Liver (tissue), 9 donors: Measurements from ENCODE around the gene CHIC1. TPM values are rescaled to one million over a fixed set of nuclear protein-coding genes. Genes with fewer than 3 reads are reported as not detected.
"Not testable (repeated sequence)": the region's sequence is repeated elsewhere in the genome, so short reads cannot be mapped to it uniquely, and the experiment has no call there.

ENCODE experiments used
- DNase-seq: peaks from one replicate; pipeline ENCODE4 v3.0.0-alpha.2; 2017; ENCODE audit warnings: low spot score
- H3K27ac ChIP-seq, 2 donors: one replicate each; pipeline ENCODE4 v1.7.0; 2013; ENCODE audit warnings: inconsistent platforms in 2 of 2, low read length in 2 of 2, control low read depth in 1 of 2, low read depth in 1 of 2, mild to moderate bottlenecking in 1 of 2
- H3K27me3 ChIP-seq, 4 donors: one replicate each; pipeline versions ENCODE4 v1.6.1 to v1.7.0; 2013; ENCODE audit warnings: low read length in 3 of 4, inconsistent platforms in 1 of 4, mild to moderate bottlenecking in 1 of 4, moderate library complexity in 1 of 4; ENCODE audit not compliant: control insufficient read depth in 4 of 4, insufficient read depth in 4 of 4
- H3K36me3 ChIP-seq, 4 donors: one replicate each; pipeline versions ENCODE4 v1.6.1 to v1.7.0; 2013; ENCODE audit warnings: low read length in 3 of 4, mild to moderate bottlenecking in 3 of 4, low read depth in 1 of 4, moderate library complexity in 1 of 4; ENCODE audit not compliant: control insufficient read depth in 4 of 4, insufficient read depth in 3 of 4
- H3K4me1 ChIP-seq, 4 donors: one replicate each; pipeline versions ENCODE4 v1.6.1 to v1.7.0; 2013; ENCODE audit warnings: low read length in 3 of 4, mild to moderate bottlenecking in 3 of 4, moderate library complexity in 1 of 4; ENCODE audit not compliant: control insufficient read depth in 4 of 4, insufficient read depth in 4 of 4
- H3K4me3 ChIP-seq, 3 donors: one replicate each; pipeline versions ENCODE4 v1.6.1 to v1.7.0; 2013; ENCODE audit warnings: low read length in 3 of 3, control low read depth in 1 of 3, low read depth in 1 of 3, mild to moderate bottlenecking in 1 of 3
- H3K9ac ChIP-seq, 2 donors: one replicate each; pipeline ENCODE4 v1.7.0; 2013; ENCODE audit warnings: low read length in 2 of 2, mild to moderate bottlenecking in 2 of 2, moderate library complexity in 2 of 2, control low read depth in 1 of 2, low read depth in 1 of 2
- H3K9me3 ChIP-seq, 4 donors: one replicate each; pipeline versions ENCODE4 v1.6.1 to v1.7.0; 2013; ENCODE audit warnings: low read length in 3 of 4; ENCODE audit not compliant: control insufficient read depth in 4 of 4
- ATF3 ChIP-seq: IDR thresholded peaks from 2 replicates; pipeline ENCODE4 v1.6.1; 2016; ENCODE audit warnings: antibody characterized with exemption
- EGR1 ChIP-seq, 2 donors: IDR thresholded peaks; 2 replicates each; pipeline ENCODE4 v1.6.1; 2016 to 2018; ENCODE audit warnings: antibody characterized with exemption in 2 of 2, low read depth in 2 of 2
- FOXA1 ChIP-seq: IDR thresholded peaks from 2 replicates; pipeline ENCODE4 v1.6.1; 2016; ENCODE audit warnings: antibody characterized with exemption
- FOXA2 ChIP-seq: IDR thresholded peaks from 2 replicates; pipeline ENCODE4 v1.6.1; 2016; ENCODE audit warnings: antibody characterized with exemption
- GABPA ChIP-seq, 2 donors: IDR thresholded peaks in 1 of 2; conservative IDR thresholded peaks in 1 of 2; 2 replicates each; pipeline ENCODE4 v1.6.1; 2016; ENCODE audit warnings: antibody characterized with exemption in 2 of 2, mild to moderate bottlenecking in 1 of 2, moderate library complexity in 1 of 2
- HNF4A ChIP-seq, 2 donors: conservative IDR thresholded peaks; 2 replicates each; pipeline ENCODE4 v1.6.1; 2016; ENCODE audit warnings: antibody characterized with exemption in 2 of 2, mild to moderate bottlenecking in 2 of 2
- HNF4G ChIP-seq: IDR thresholded peaks from 2 replicates; pipeline ENCODE4 v1.6.1; 2016; ENCODE audit warnings: antibody characterized with exemption
- JUND ChIP-seq, 2 donors: IDR thresholded peaks; 2 replicates each; pipeline ENCODE4 v1.6.1; 2016; ENCODE audit warnings: antibody characterized with exemption in 2 of 2
- NR2F2 ChIP-seq: IDR thresholded peaks from 2 replicates; pipeline ENCODE4 v1.6.1; 2016; ENCODE audit warnings: antibody characterized with exemption
- RAD21 ChIP-seq, 2 donors: IDR thresholded peaks; 2 replicates each; pipeline ENCODE4 v1.6.1; 2016; ENCODE audit warnings: antibody characterized with exemption in 2 of 2, mild to moderate bottlenecking in 2 of 2
- RXRA ChIP-seq, 2 donors: IDR thresholded peaks; 2 replicates each; pipeline ENCODE4 v1.6.1; 2017 to 2018; ENCODE audit warnings: antibody characterized with exemption in 2 of 2, mild to moderate bottlenecking in 1 of 2
- SP1 ChIP-seq: IDR thresholded peaks from 2 replicates; pipeline ENCODE4 v1.6.1; 2018; ENCODE audit warnings: antibody characterized with exemption, mild to moderate bottlenecking
- TAF1 ChIP-seq: conservative IDR thresholded peaks from 2 replicates; pipeline ENCODE4 v1.6.1; 2016; ENCODE audit warnings: antibody characterized with exemption, mild to moderate bottlenecking
- WGBS: extraction: QIAGEN DNeasy Blood & Tissue Kit; methylation state at CpG from one replicate; pipeline ENCODE4 v1.1.7; 2013; 5-methylcytosine and 5-hydroxymethylcytosine counted together
- polyA plus RNA-seq, 2 donors: library from polyadenylated mRNA; stranded (reverse) in 1 of 2; unstranded in 1 of 2; fragments of 200-250 nt in 1 of 2; fragments of >200 nt in 1 of 2; fragmentation: Nextera tagmentation in 1 of 2; extraction: Ambion mirVana in 1 of 2; gene quantifications; one replicate each; pipeline versions ENCODE4 v1.2.1 to v1.2.3, GENCODE V29; 2013 to 2015
- total RNA-seq, 2 donors: library from RNA; depleted of rRNA; stranded (reverse); fragments of >200 nt; gene quantifications; one replicate each; pipeline ENCODE4 v1.2.3, GENCODE V29; 2014
- TF ChIP-seq, protein P1 (sequence below): IDR thresholded peaks from 2 replicates; pipeline ENCODE4 v1.6.1; 2016; ENCODE audit warnings: antibody characterized with exemption
- TF ChIP-seq, protein P2 (sequence below): fragments of 150-350 bp; IDR thresholded peaks from 2 replicates; pipeline ENCODE4 v1.5.1; 2017; ENCODE audit warnings: improper control_type of control experiment, low read depth, low read length; ENCODE audit not compliant: missing input control
- TF ChIP-seq, protein P3 (sequence below): IDR thresholded peaks from 2 replicates; pipeline ENCODE4 v1.6.1; 2016; ENCODE audit warnings: antibody characterized with exemption
- donor health status: healthy.
- donor health status: healthy.
- donor health status: healthy.
- donor health status: healthy.
- donor health status: healthy.

CHIC1 gene
- total and polyA plus RNA-seq, 4 donors, result 1.1 to 3.4 (median 2.0) TPM

DNA sequence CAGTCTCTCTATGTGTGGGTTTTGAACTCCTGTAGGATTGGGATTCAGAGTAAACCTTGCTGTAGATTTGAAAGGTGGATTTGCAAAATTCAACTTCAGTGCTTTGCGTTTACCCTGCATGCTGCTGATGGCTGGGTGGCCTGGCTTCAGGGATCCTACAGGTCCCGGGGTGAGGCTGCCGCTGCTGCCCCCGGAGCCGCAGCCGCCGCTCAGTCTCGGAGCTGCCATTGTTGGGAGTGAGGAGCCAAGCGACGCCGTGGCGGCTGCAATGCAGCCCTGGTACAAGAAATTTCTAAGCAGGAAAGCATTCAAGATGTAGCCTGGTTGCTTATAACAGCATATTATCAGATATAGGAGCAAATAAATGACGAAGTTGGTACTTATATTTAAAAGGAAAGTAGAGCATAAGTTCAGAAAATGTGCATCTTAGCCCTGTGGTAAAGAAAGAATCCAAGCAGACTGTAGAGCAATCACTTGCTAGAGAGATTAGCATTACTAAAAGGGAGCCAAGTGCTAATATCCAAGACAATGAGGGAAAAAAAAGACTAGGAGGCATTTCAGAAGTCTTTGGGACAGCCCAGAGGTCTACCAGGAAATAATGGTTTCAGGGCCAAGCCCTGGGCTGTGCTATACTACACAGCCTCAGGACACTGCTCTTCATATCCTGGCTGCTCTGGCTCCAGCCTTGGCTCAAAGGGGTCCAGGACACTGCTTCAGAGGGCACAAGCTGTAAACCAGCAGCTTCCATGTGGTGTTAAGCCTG is 36.9 kb upstream of the CHIC1 start:
- H3K9me3 ChIP-seq, result peaks cover 0 to 6% (median 4%) of the 10 kb centered on the region in 4 donors
- no peaks in the 10 kb centered on the region for H3K36me3 ChIP-seq
- WGBS, result 34% methylated on average over 13 of the region's 13 CpGs
- no peak overlapping the region for H3K4me3 ChIP-seq
- TF ChIP-seq EGR1 (IDR thresholded peaks at IDR 0.05; ENCODE audit: low read depth in 2 of 2), result no peak
- no peak for TF ChIP-seq ATF3
- TF ChIP-seq SP1, result no peak
- no peak for TF ChIP-seq GABPA (IDR thresholded peaks at IDR 0.05 in 1 of 2, conservative IDR thresholded peaks at IDR 0.05 in 1 of 2)
- no peak for TF ChIP-seq JUND (IDR thresholded peaks at IDR 0.05)
- no peak for TF ChIP-seq NR2F2
- no peak for TF ChIP-seq RXRA (IDR thresholded peaks at IDR 0.05)
- TF ChIP-seq, protein P1, sequence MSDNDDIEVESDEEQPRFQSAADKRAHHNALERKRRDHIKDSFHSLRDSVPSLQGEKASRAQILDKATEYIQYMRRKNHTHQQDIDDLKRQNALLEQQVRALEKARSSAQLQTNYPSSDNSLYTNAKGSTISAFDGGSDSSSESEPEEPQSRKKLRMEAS, result no peak
- TF ChIP-seq HNF4G, result no peak
- TF ChIP-seq, protein P2, sequence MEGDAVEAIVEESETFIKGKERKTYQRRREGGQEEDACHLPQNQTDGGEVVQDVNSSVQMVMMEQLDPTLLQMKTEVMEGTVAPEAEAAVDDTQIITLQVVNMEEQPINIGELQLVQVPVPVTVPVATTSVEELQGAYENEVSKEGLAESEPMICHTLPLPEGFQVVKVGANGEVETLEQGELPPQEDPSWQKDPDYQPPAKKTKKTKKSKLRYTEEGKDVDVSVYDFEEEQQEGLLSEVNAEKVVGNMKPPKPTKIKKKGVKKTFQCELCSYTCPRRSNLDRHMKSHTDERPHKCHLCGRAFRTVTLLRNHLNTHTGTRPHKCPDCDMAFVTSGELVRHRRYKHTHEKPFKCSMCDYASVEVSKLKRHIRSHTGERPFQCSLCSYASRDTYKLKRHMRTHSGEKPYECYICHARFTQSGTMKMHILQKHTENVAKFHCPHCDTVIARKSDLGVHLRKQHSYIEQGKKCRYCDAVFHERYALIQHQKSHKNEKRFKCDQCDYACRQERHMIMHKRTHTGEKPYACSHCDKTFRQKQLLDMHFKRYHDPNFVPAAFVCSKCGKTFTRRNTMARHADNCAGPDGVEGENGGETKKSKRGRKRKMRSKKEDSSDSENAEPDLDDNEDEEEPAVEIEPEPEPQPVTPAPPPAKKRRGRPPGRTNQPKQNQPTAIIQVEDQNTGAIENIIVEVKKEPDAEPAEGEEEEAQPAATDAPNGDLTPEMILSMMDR, result no peak
- H3K27me3 ChIP-seq, result no peaks in the 10 kb centered on the region
- no peaks in the 10 kb centered on the region for H3K4me1 ChIP-seq
- no peak overlapping the region for H3K27ac ChIP-seq
- no peak for DNase-seq
- H3K9ac ChIP-seq, result no peak overlapping the region

GRCh38 chrX:73531655-73532054 is 31.3 kb upstream of the CHIC1 start:
- not testable (repeated sequence) for H3K9me3 ChIP-seq, DNase-seq, H3K9ac ChIP-seq, H3K4me3 ChIP-seq, H3K4me1 ChIP-seq, H3K27me3 ChIP-seq, H3K27ac ChIP-seq, H3K36me3 ChIP-seq
- WGBS, result 86% methylated on average over 4 of the region's 4 CpGs

- H3K27me3 ChIP-seq, result no peaks in the 10 kb centered on the region
- no peak for DNase-seq
- no peaks in the 10 kb centered on the region for H3K9me3 ChIP-seq
- H3K4me3 ChIP-seq, result no peak overlapping the region
- no peak for TF ChIP-seq ATF3
- no peak for TF ChIP-seq JUND (IDR thresholded peaks at IDR 0.05)
- TF ChIP-seq TAF1, result no peak
- TF ChIP-seq EGR1 (IDR thresholded peaks at IDR 0.05; ENCODE audit: low read depth in 2 of 2), result no peak
- TF ChIP-seq NR2F2, result no peak
- no peak for TF ChIP-seq RXRA (IDR thresholded peaks at IDR 0.05)
- TF ChIP-seq SP1, result no peak
- TF ChIP-seq FOXA1, result no peak
- no peak for TF ChIP-seq HNF4G
- TF ChIP-seq, protein P3, sequence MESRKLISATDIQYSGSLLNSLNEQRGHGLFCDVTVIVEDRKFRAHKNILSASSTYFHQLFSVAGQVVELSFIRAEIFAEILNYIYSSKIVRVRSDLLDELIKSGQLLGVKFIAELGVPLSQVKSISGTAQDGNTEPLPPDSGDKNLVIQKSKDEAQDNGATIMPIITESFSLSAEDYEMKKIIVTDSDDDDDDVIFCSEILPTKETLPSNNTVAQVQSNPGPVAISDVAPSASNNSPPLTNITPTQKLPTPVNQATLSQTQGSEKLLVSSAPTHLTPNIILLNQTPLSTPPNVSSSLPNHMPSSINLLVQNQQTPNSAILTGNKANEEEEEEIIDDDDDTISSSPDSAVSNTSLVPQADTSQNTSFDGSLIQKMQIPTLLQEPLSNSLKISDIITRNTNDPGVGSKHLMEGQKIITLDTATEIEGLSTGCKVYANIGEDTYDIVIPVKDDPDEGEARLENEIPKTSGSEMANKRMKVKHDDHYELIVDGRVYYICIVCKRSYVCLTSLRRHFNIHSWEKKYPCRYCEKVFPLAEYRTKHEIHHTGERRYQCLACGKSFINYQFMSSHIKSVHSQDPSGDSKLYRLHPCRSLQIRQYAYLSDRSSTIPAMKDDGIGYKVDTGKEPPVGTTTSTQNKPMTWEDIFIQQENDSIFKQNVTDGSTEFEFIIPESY, result no peak
- no peak for TF ChIP-seq HNF4A (conservative IDR thresholded peaks at IDR 0.05)
- TF ChIP-seq, protein P2, result no peak
- no peak for TF ChIP-seq GABPA (IDR thresholded peaks at IDR 0.05 in 1 of 2, conservative IDR thresholded peaks at IDR 0.05 in 1 of 2)
- TF ChIP-seq FOXA2, result no peak
- TF ChIP-seq, protein P1, result no peak
- no peak for TF ChIP-seq RAD21 (IDR thresholded peaks at IDR 0.05)
- H3K27ac ChIP-seq, result no peak overlapping the region
- H3K9ac ChIP-seq, result no peak overlapping the region
- no peaks in the 10 kb centered on the region for H3K4me1 ChIP-seq
- H3K36me3 ChIP-seq, result no peaks in the 10 kb centered on the region
Observed at GRCh38 chrX:73556159-73556558, 6.8 kb upstream of the CHIC1 start.
